Fibroblast of skin of back (primary cell): ENCODE results near the gene METRNL.

Experiments
- DNase-seq: peaks from one replicate; pipeline ENCODE4 v3.0.0-alpha.2; 2013

METRNL gene

GRCh38 chr17:83092931-83093330 is 13.5 kb downstream of the METRNL start:
- DNase-seq = no peak

- DNase-seq = no peak
Observed at GRCh38 chr17:83093506-83093905, 14.1 kb downstream of the METRNL start.

GRCh38 chr17:83094291-83094690 is 14.9 kb downstream of the METRNL start:
- no peak for DNase-seq

- DNase-seq = no peak
Observed at GRCh38 chr17:83095016-83095415, 15.6 kb downstream of the METRNL start.

- DNase-seq = no peak
Observed at GRCh38 chr17:83096401-83097224, 17.2 kb downstream of the METRNL start.

- DNase-seq = no peak
Observed at GRCh38 chr17:83097831-83098230, 18.4 kb downstream of the METRNL start.

GRCh38 chr17:83098241-83099085 is 19.1 kb downstream of the METRNL start:
- no peak for DNase-seq

GRCh38 chr17:83099086-83099555 is 19.7 kb downstream of the METRNL start:
- DNase-seq = no peak

- DNase-seq = peak; percentile 71
Observed at GRCh38 chr17:83099570-83100181, 20.3 kb downstream of the METRNL start.

GRCh38 chr17:83100220-83100852 is 20.9 kb downstream of the METRNL start:
- peak; percentile 54 for DNase-seq

GRCh38 chr17:83100853-83101391 is 21.5 kb downstream of the METRNL start:
- DNase-seq = no peak

- DNase-seq = no peak
Observed at GRCh38 chr17:83101805-83102480, 22.5 kb downstream of the METRNL start.

- DNase-seq = peak; percentile 60
Observed at GRCh38 chr17:83103200-83103942, 24.0 kb downstream of the METRNL start.

- no peak for DNase-seq
Observed at GRCh38 chr17:83103943-83104311, 24.5 kb downstream of the METRNL start.

- DNase-seq = no peak
Observed at GRCh38 chr17:83104577-83105505, 25.4 kb downstream of the METRNL start.

GRCh38 chr17:83105512-83105911 is 26.1 kb downstream of the METRNL start:
- DNase-seq = no peak

- no peak for DNase-seq
Observed at GRCh38 chr17:83106056-83106588, 26.7 kb downstream of the METRNL start.

- DNase-seq = no peak
Observed at GRCh38 chr17:83106913-83107655, 27.7 kb downstream of the METRNL start.

GRCh38 chr17:83107656-83108048 is 28.2 kb downstream of the METRNL start:
- no peak for DNase-seq
